ENCODE measurements around the gene IWS1. TPM values are rescaled to one million over a fixed set of nuclear protein-coding genes. Genes with fewer than 3 reads are reported as not detected.

Gene IWS1
- total and polyA plus RNA-seq, 10 of the 15 experiments (the other 5 are each of a cell fraction or from before 2014, with no cell fraction given): 21.9 to 68.9 (median 45.8) TPM

GRCh38 chr2:127566139-127566417 is 39.8 kb upstream of the IWS1 start (continued):
- TF ChIP-seq STAT3 (IDR thresholded peaks at IDR 0.05; ENCODE audit: low read depth, low read length) (no peak), MTA2 (IDR thresholded peaks at IDR 0.05; ENCODE audit: low read depth) (no peak), JUNB (IDR thresholded peaks at IDR 0.05) (no peak), PAX8 (IDR thresholded peaks at IDR 0.05) (no peak), PRDM15 (CRISPR knock-in tag; IDR thresholded peaks at IDR 0.05) (no peak), GABPA (IDR thresholded peaks at IDR 0.05; ENCODE audit: low read depth) (no peak), CHD2 (IDR thresholded peaks at IDR 0.05; ENCODE audit: borderline replicate concordance, low read depth, low read length) (no peak), EED (IDR thresholded peaks at IDR 0.05; ENCODE audit: low read depth) (no peak)

- intact Hi-C loops (cut with micrococcal nuclease; ENCODE audit: unreplicated experiment) (no loop called here), in situ Hi-C loops (cut with MboI) (no loop called here)
- H3K9me3 ChIP-seq (replicated peaks; ENCODE audit: control insufficient read depth, insufficient read depth, low read length): no peaks in the 10 kb centered on the region; the same call in 2 of the 3 replicates
- no peak for ATAC-seq
- 90% methylated on average over 12 of the region's 12 CpGs for WGBS (ENCODE audit: insufficient coverage, insufficient replicate concordance, low lambda C conversion rate, missing lambda C conversion rate)
- no peaks in the 10 kb centered on the region for H3K36me3 ChIP-seq (ENCODE audit: control insufficient read depth in 2 of 2, insufficient read depth in 2 of 2, low read length in 1 of 2)
- no TSS peak for BruUV-seq (replicated peaks)
- ChIA-PET POLR2A (no interaction called here), RAD21 (ENCODE audit: unreplicated experiment) (no interaction called here), SMC1A (ENCODE audit: uncharacterized antibody, unreplicated experiment) (interaction anchor here (0.9 to 2.5 kb wide), 2 partner anchors 26 to 183 kb away, joined by 3 to 16 read pairs; no protein-coding TSS in a partner anchor), CTCF (interaction anchor here (1.7 to 1.9 kb wide), 2 partner anchors 10 to 36 kb away, joined by 4 to 7 read pairs; no protein-coding TSS in a partner anchor)
- H3K4me2 ChIP-seq (ENCODE audit: control insufficient read depth, insufficient read depth): no peak overlapping the region
- no peak overlapping the region for H3K27ac ChIP-seq (ENCODE audit: control insufficient read depth, insufficient read depth)
- no peak overlapping the region for H2AFZ ChIP-seq (ENCODE audit: control insufficient read depth, low read depth, low read length)
- no peak overlapping the region for H3K9ac ChIP-seq (ENCODE audit: control insufficient read depth, insufficient read depth, low read length)
- no peaks in the 10 kb centered on the region for H4K20me1 ChIP-seq (ENCODE audit: control insufficient read depth, insufficient read depth)
- no peaks in the 10 kb centered on the region for H3K79me2 ChIP-seq (ENCODE audit: control insufficient read depth, insufficient read depth, low read length)
- no peak for DNase-seq (ENCODE audit: low read depth, low spot score)
- FAIRE-seq: no peak
- H3K4me3 ChIP-seq: no peak overlapping the region
- no peaks in the 10 kb centered on the region; a peak in 2 of 4 replicates for H3K27me3 ChIP-seq (replicated peaks in 1 of 2; ENCODE audit: control insufficient read depth in 2 of 2, insufficient read depth in 2 of 2, low read length in 1 of 2)
- H3K4me1 ChIP-seq (ENCODE audit: control insufficient read depth, insufficient read depth, low read length): peaks cover 17% of the 10 kb centered on the region
- TF ChIP-seq GATAD2B (conservative IDR thresholded peaks at IDR 0.05; ENCODE audit: low read depth) (no peak), TAF1 (IDR thresholded peaks at IDR 0.05; ENCODE audit: borderline replicate concordance, low read depth, low read length) (no peak), SUZ12 (IDR thresholded peaks at IDR 0.05; ENCODE audit: unreplicated experiment) (no peak), MYB (IDR thresholded peaks at IDR 0.05; ENCODE audit: borderline replicate concordance, low read depth, low read length) (no peak), CUX1 (IDR thresholded peaks at IDR 0.05; ENCODE audit: insufficient replicate concordance, low read depth, low read length) (no peak), FOXM1 (IDR thresholded peaks at IDR 0.05; ENCODE audit: low read depth, low read length) (no peak), TCF12 (IDR thresholded peaks at IDR 0.05; ENCODE audit: low read depth, low read length) (no peak)
Observed at GRCh38 chr2:127565261-127566138, 39.2 kb upstream of the IWS1 start.

Data from GM12878 (cell line).